ENCODE measurements around the gene SLC25A42.

Gene SLC25A42

GRCh38 chr19:19033176-19033425, 30.7 kb upstream of the SLC25A42 start:
- Histone ChIP-seq H3K4me2 (ENCODE audit: low read length) (peak overlapping the region; percentile 93), H3K36me3 (ENCODE audit: insufficient read depth, low read length) (peaks cover 20% of the 10 kb centered on the region), H3K27me3 (ENCODE audit: control insufficient read depth, insufficient read depth, low read length) (no peaks in the 10 kb centered on the region), H3K4me1 (ENCODE audit: control insufficient read depth, insufficient read depth, low read length) (peaks cover 4% of the 10 kb centered on the region), H3K9ac (ENCODE audit: low read depth, low read length) (peak overlapping the region; percentile 99), H3K4me3 (ENCODE audit: low read length) (peak overlapping the region; percentile 96), H3K9me3 (replicated peaks; ENCODE audit: low read length) (no peaks in the 10 kb centered on the region)

GRCh38 chr19:19033426-19034203, 30.2 kb upstream of the SLC25A42 start, which contains the start of the genes ARMC6 and SUGP2:
Gene ARMC6, plus strand, starts transcription at chr19:19033603. Its CDS starts 607 bp downstream, at chr19:19034210.
Gene SUGP2, minus strand, starts transcription at chr19:19033517. Its CDS starts 2,446 bp downstream, at chr19:19031071.
- H3K9ac ChIP-seq (ENCODE audit: low read depth, low read length): peak within 1 kb of the TSS; percentile 99
- peak within 1 kb of the TSS; percentile 93 for H3K4me2 ChIP-seq (ENCODE audit: low read length)
- peak within 1 kb of the TSS; percentile 96 for H3K4me3 ChIP-seq (ENCODE audit: low read length)
- H3K27me3 ChIP-seq (ENCODE audit: control insufficient read depth, insufficient read depth, low read length): no peaks in the 10 kb centered on the region
- H3K9me3 ChIP-seq (replicated peaks; ENCODE audit: low read length): no peaks in the 10 kb centered on the region
- H3K4me1 ChIP-seq (ENCODE audit: control insufficient read depth, insufficient read depth, low read length): peaks cover 4% of the 10 kb centered on the region
- H3K36me3 ChIP-seq (ENCODE audit: insufficient read depth, low read length): peaks cover 16% of the 10 kb centered on the region

GRCh38 chr19:19034204-19034624, 29.6 kb upstream of the SLC25A42 start:
- Histone ChIP-seq H3K4me3 (ENCODE audit: low read length) (peak overlapping the region; percentile 96), H3K4me1 (ENCODE audit: control insufficient read depth, insufficient read depth, low read length) (peaks cover 4% of the 10 kb centered on the region), H3K27me3 (ENCODE audit: control insufficient read depth, insufficient read depth, low read length) (no peaks in the 10 kb centered on the region), H3K36me3 (ENCODE audit: insufficient read depth, low read length) (peaks cover 16% of the 10 kb centered on the region), H3K4me2 (ENCODE audit: low read length) (peak overlapping the region; percentile 93), H3K9me3 (replicated peaks; ENCODE audit: low read length) (no peaks in the 10 kb centered on the region), H3K9ac (ENCODE audit: low read depth, low read length) (peak overlapping the region; percentile 99)

GRCh38 chr19:19039901-19040300, 23.9 kb upstream of the SLC25A42 start:
- H3K36me3 ChIP-seq (ENCODE audit: insufficient read depth, low read length): peaks cover 28% of the 10 kb centered on the region
- no peaks in the 10 kb centered on the region for H3K9me3 ChIP-seq (replicated peaks; ENCODE audit: low read length)

GRCh38 chr19:19040417-19040816, 23.4 kb upstream of the SLC25A42 start:
- no peak overlapping the region for H3K4me3 ChIP-seq (ENCODE audit: low read length)
- no peak overlapping the region for H3K9ac ChIP-seq (ENCODE audit: low read depth, low read length)
- peaks cover 4% of the 10 kb centered on the region for H3K4me1 ChIP-seq (ENCODE audit: control insufficient read depth, insufficient read depth, low read length)
- no peaks in the 10 kb centered on the region for H3K9me3 ChIP-seq (replicated peaks; ENCODE audit: low read length)
- H3K36me3 ChIP-seq (ENCODE audit: insufficient read depth, low read length): peaks cover 28% of the 10 kb centered on the region
- peak overlapping the region; percentile 42 for H3K4me2 ChIP-seq (ENCODE audit: low read length)
- H3K27me3 ChIP-seq (ENCODE audit: control insufficient read depth, insufficient read depth, low read length): no peaks in the 10 kb centered on the region

More at GRCh38 chr19:19039901-19040300, 23.9 kb upstream of the SLC25A42 start:
- Histone ChIP-seq H3K27me3 (ENCODE audit: control insufficient read depth, insufficient read depth, low read length) (no peaks in the 10 kb centered on the region), H3K4me1 (ENCODE audit: control insufficient read depth, insufficient read depth, low read length) (peaks cover 4% of the 10 kb centered on the region), H3K9ac (ENCODE audit: low read depth, low read length) (no peak overlapping the region), H3K4me2 (ENCODE audit: low read length) (no peak overlapping the region), H3K4me3 (ENCODE audit: low read length) (no peak overlapping the region)

- Histone ChIP-seq H3K36me3 (ENCODE audit: insufficient read depth, low read length) (peaks cover 32% of the 10 kb centered on the region), H3K4me1 (ENCODE audit: control insufficient read depth, insufficient read depth, low read length) (peaks cover 4% of the 10 kb centered on the region), H3K4me2 (ENCODE audit: low read length) (no peak overlapping the region), H3K9me3 (replicated peaks; ENCODE audit: low read length) (no peaks in the 10 kb centered on the region), H3K4me3 (ENCODE audit: low read length) (no peak overlapping the region), H3K27me3 (ENCODE audit: control insufficient read depth, insufficient read depth, low read length) (no peaks in the 10 kb centered on the region), H3K9ac (ENCODE audit: low read depth, low read length) (no peak overlapping the region)
These were observed 21.0 kb upstream of the SLC25A42 start for GRCh38 chr19:19042732-19043280.

- Histone ChIP-seq H3K4me3 (ENCODE audit: low read length) (no peak overlapping the region), H3K36me3 (ENCODE audit: insufficient read depth, low read length) (peaks cover 30% of the 10 kb centered on the region), H3K4me1 (ENCODE audit: control insufficient read depth, insufficient read depth, low read length) (peaks cover 4% of the 10 kb centered on the region), H3K9ac (ENCODE audit: low read depth, low read length) (no peak overlapping the region), H3K4me2 (ENCODE audit: low read length) (no peak overlapping the region), H3K27me3 (ENCODE audit: control insufficient read depth, insufficient read depth, low read length) (no peaks in the 10 kb centered on the region), H3K9me3 (replicated peaks; ENCODE audit: low read length) (no peaks in the 10 kb centered on the region)
These were observed 20.3 kb upstream of the SLC25A42 start for GRCh38 chr19:19043481-19043880.

GRCh38 chr19:19043881-19044280, 19.9 kb upstream of the SLC25A42 start:
- Histone ChIP-seq H3K4me3 (ENCODE audit: low read length) (no peak overlapping the region), H3K9me3 (replicated peaks; ENCODE audit: low read length) (no peaks in the 10 kb centered on the region), H3K36me3 (ENCODE audit: insufficient read depth, low read length) (peaks cover 30% of the 10 kb centered on the region), H3K4me2 (ENCODE audit: low read length) (no peak overlapping the region), H3K27me3 (ENCODE audit: control insufficient read depth, insufficient read depth, low read length) (no peaks in the 10 kb centered on the region), H3K9ac (ENCODE audit: low read depth, low read length) (no peak overlapping the region), H3K4me1 (ENCODE audit: control insufficient read depth, insufficient read depth, low read length) (peaks cover 4% of the 10 kb centered on the region)

- no peak overlapping the region for H3K4me3 ChIP-seq (ENCODE audit: low read length)
- no peaks in the 10 kb centered on the region for H3K9me3 ChIP-seq (replicated peaks; ENCODE audit: low read length)
- H3K4me2 ChIP-seq (ENCODE audit: low read length): no peak overlapping the region
- no peaks in the 10 kb centered on the region for H3K27me3 ChIP-seq (ENCODE audit: control insufficient read depth, insufficient read depth, low read length)
- H3K9ac ChIP-seq (ENCODE audit: low read depth, low read length): no peak overlapping the region
- no peaks in the 10 kb centered on the region for H3K4me1 ChIP-seq (ENCODE audit: control insufficient read depth, insufficient read depth, low read length)
- H3K36me3 ChIP-seq (ENCODE audit: insufficient read depth, low read length): peaks cover 42% of the 10 kb centered on the region
These were observed 14.4 kb upstream of the SLC25A42 start for GRCh38 chr19:19049406-19049805.

- H3K27me3 ChIP-seq (ENCODE audit: control insufficient read depth, insufficient read depth, low read length): no peaks in the 10 kb centered on the region
- H3K9me3 ChIP-seq (replicated peaks; ENCODE audit: low read length): no peaks in the 10 kb centered on the region
- H3K4me1 ChIP-seq (ENCODE audit: control insufficient read depth, insufficient read depth, low read length): no peaks in the 10 kb centered on the region
- no peak overlapping the region for H3K9ac ChIP-seq (ENCODE audit: low read depth, low read length)
- no peak overlapping the region for H3K4me3 ChIP-seq (ENCODE audit: low read length)
- H3K4me2 ChIP-seq (ENCODE audit: low read length): no peak overlapping the region
- peaks cover 45% of the 10 kb centered on the region for H3K36me3 ChIP-seq (ENCODE audit: insufficient read depth, low read length)
These were observed 13.7 kb upstream of the SLC25A42 start for GRCh38 chr19:19050104-19050503.

GRCh38 chr19:19050731-19051130, 13.1 kb upstream of the SLC25A42 start:
- H3K36me3 ChIP-seq (ENCODE audit: insufficient read depth, low read length): peaks cover 52% of the 10 kb centered on the region
- H3K9ac ChIP-seq (ENCODE audit: low read depth, low read length): no peak overlapping the region
- H3K4me1 ChIP-seq (ENCODE audit: control insufficient read depth, insufficient read depth, low read length): no peaks in the 10 kb centered on the region
- no peaks in the 10 kb centered on the region for H3K9me3 ChIP-seq (replicated peaks; ENCODE audit: low read length)
- H3K4me3 ChIP-seq (ENCODE audit: low read length): no peak overlapping the region
- H3K27me3 ChIP-seq (ENCODE audit: control insufficient read depth, insufficient read depth, low read length): no peaks in the 10 kb centered on the region
- H3K4me2 ChIP-seq (ENCODE audit: low read length): no peak overlapping the region

All from skeletal muscle satellite cell (primary cell).